ENCODE data around the gene ARSA.

GRCh38 chr22:50597097-50597496, 30.9 kb downstream of the ARSA start:
- TF ChIP-seq CTCF (IDR thresholded peaks at IDR 0.05) (no peak), POLR2A (IDR thresholded peaks at IDR 0.05) (no peak)
